Endothelial cell of umbilical vein (primary cell): ENCODE results near the gene PADI1.

Experiments
- EZH2 ChIP-seq: IDR thresholded peaks from 2 replicates; pipeline ENCODE4 v1.6.1; 2012; ENCODE audit warnings: borderline replicate concordance, low read depth, mild to moderate bottlenecking, moderate library complexity, low read length, inconsistent platforms; ENCODE audit not compliant: severe bottlenecking
- JUN ChIP-seq: IDR thresholded peaks from 2 replicates; pipeline ENCODE4 v1.6.1; 2011; ENCODE audit warnings: borderline replicate concordance, low read depth; ENCODE audit not compliant: insufficient read length, insufficient read depth
- POLR2A ChIP-seq: IDR thresholded peaks from 2 replicates; pipeline ENCODE4 v1.6.1; 2012; ENCODE audit warnings: low read depth, mild to moderate bottlenecking, control low read depth, low read length
- POLR2AphosphoS5 ChIP-seq: IDR thresholded peaks from 2 replicates; pipeline ENCODE4 v1.6.1; 2012; ENCODE audit warnings: low read depth, mild to moderate bottlenecking, control low read depth, low read length, moderate library complexity; ENCODE audit not compliant: insufficient read depth
- TF ChIP-seq, protein P1 (sequence below), 2 donors: IDR thresholded peaks; 1 replicate in 1 of 2; 2 replicates in 1 of 2; pipeline ENCODE4 v1.5.1; 2011; ENCODE audit warnings: low read length in 2 of 2, mild to moderate bottlenecking in 2 of 2, moderate library complexity in 2 of 2, control low read depth in 1 of 2, inconsistent platforms in 1 of 2, low read depth in 1 of 2; ENCODE audit not compliant: insufficient read depth in 1 of 2; ENCODE audit errors: extremely low read depth in 1 of 2
- TF ChIP-seq, protein P2 (sequence below): IDR thresholded peaks from 2 replicates; pipeline ENCODE4 v1.6.1; 2011; ENCODE audit not compliant: insufficient read depth, insufficient read length

DNA sequence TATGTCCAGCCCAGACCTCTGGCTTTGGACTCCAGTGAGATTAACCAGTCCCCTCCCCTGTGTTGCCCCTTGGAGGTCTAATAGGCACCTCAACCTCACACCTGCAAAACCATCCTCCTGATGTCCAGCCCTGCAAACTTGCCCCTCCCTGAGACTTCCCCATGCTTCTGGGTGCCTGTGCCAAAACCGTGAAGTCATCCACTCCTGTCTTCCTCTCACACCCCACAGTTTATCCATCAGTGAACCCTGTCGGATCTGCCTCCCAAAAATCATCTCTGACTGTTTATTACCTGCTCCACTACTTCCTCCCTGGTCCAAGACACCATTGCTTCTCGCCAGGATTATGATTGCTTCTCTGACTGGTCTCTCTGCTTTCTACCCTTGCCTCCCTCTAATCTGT lies 31.7 kb upstream of the PADI1 start:
- TF ChIP-seq, protein P1, sequence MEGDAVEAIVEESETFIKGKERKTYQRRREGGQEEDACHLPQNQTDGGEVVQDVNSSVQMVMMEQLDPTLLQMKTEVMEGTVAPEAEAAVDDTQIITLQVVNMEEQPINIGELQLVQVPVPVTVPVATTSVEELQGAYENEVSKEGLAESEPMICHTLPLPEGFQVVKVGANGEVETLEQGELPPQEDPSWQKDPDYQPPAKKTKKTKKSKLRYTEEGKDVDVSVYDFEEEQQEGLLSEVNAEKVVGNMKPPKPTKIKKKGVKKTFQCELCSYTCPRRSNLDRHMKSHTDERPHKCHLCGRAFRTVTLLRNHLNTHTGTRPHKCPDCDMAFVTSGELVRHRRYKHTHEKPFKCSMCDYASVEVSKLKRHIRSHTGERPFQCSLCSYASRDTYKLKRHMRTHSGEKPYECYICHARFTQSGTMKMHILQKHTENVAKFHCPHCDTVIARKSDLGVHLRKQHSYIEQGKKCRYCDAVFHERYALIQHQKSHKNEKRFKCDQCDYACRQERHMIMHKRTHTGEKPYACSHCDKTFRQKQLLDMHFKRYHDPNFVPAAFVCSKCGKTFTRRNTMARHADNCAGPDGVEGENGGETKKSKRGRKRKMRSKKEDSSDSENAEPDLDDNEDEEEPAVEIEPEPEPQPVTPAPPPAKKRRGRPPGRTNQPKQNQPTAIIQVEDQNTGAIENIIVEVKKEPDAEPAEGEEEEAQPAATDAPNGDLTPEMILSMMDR (IDR thresholded peaks at IDR 0.05; ENCODE audit: extremely low read depth in 1 of 2, insufficient read depth in 1 of 2, low read depth in 1 of 2, low read length in 2 of 2): no peak
- TF ChIP-seq POLR2AphosphoS5 (no peak), POLR2A (no peak), EZH2 (no peak), JUN (no peak)
- TF ChIP-seq, protein P2, sequence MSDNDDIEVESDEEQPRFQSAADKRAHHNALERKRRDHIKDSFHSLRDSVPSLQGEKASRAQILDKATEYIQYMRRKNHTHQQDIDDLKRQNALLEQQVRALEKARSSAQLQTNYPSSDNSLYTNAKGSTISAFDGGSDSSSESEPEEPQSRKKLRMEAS: no peak
